MM.1S (cell line): ENCODE results near the gene DCHS1.

Source experiments
- DNase-seq: peaks from one replicate; pipeline ENCODE4 v3.0.0-alpha.2; 2015
- H2AFZ ChIP-seq: fragments of 300-600 bp; sonication (generic); 2 replicates; pipeline ENCODE4 v1.6.0; 2016; ENCODE audit warnings: antibody characterized with exemption, low read length
- H3F3A ChIP-seq: fragments of 300-600 bp; sonication (generic); 2 replicates; pipeline ENCODE4 v1.6.1; 2016; ENCODE audit warnings: mild to moderate bottlenecking, antibody characterized with exemption, low read length, moderate library complexity, mixed read lengths; ENCODE audit not compliant: insufficient read depth
- H3K27ac ChIP-seq: fragments of 300-600 bp; sonication (generic); 2 replicates; pipeline ENCODE4 v1.5.1; 2016; ENCODE audit warnings: mild to moderate bottlenecking, low read length
- H3K27me3 ChIP-seq: fragments of 300-600 bp; sonication (generic); replicated peaks from 2 replicates; pipeline ENCODE4 v1.6.0; 2016; ENCODE audit warnings: low read length; ENCODE audit not compliant: insufficient read depth
- H3K36me3 ChIP-seq: fragments of 300-600 bp; sonication (generic); replicated peaks from 2 replicates; pipeline ENCODE4 v1.6.1; 2016; ENCODE audit warnings: mild to moderate bottlenecking, low read length, mixed read lengths; ENCODE audit not compliant: insufficient read depth
- H3K4me1 ChIP-seq: fragments of 300-600 bp; sonication (generic); 2 replicates; pipeline ENCODE4 v1.6.1; 2016; ENCODE audit warnings: low read length, mixed read lengths
- H3K4me2 ChIP-seq: fragments of 300-600 bp; sonication (generic); 2 replicates; pipeline ENCODE4 v1.6.0; 2016; ENCODE audit warnings: low read depth, low read length
- H3K4me3 ChIP-seq: fragments of 300-600 bp; sonication (generic); 2 replicates; pipeline ENCODE4 v1.5.1; 2016; ENCODE audit warnings: low read length, mixed read lengths
- H3K79me2 ChIP-seq: fragments of 300-600 bp; sonication (generic); 2 replicates; pipeline ENCODE4 v1.6.1; 2016; ENCODE audit warnings: mixed run types, low read length, mixed read lengths
- H3K9ac ChIP-seq: fragments of 300-600 bp; sonication (generic); 2 replicates; pipeline ENCODE4 v1.6.1; 2016; ENCODE audit warnings: low read length, mixed read lengths
- H3K9me2 ChIP-seq: fragments of 300-600 bp; sonication (generic); replicated peaks from 2 replicates; pipeline ENCODE4 v1.6.1; 2016; ENCODE audit warnings: mild to moderate bottlenecking, low read length, mixed read lengths; ENCODE audit not compliant: insufficient read depth
- H3K9me3 ChIP-seq: fragments of 300-600 bp; sonication (generic); replicated peaks from 2 replicates; pipeline ENCODE4 v1.6.1; 2016; ENCODE audit warnings: mild to moderate bottlenecking, low read length, mixed read lengths; ENCODE audit not compliant: insufficient read depth
- H4K20me1 ChIP-seq: fragments of 300-600 bp; sonication (generic); 2 replicates; pipeline ENCODE4 v1.6.1; 2016; ENCODE audit warnings: mild to moderate bottlenecking, low read length, moderate library complexity, mixed read lengths; ENCODE audit not compliant: insufficient read depth
- EZH2 ChIP-seq: fragments of 300-600 bp; sonication (generic); optimal IDR thresholded peaks from 2 replicates; pipeline ENCODE3; 2017; ENCODE audit warnings: low read depth, mild to moderate bottlenecking, antibody characterized with exemption, low read length, mixed read lengths
- EZH2phosphoT487 ChIP-seq: fragments of 300-600 bp; sonication (generic); IDR thresholded peaks from 2 replicates; pipeline ENCODE4 v1.6.1; 2018; ENCODE audit warnings: antibody characterized with exemption, low read length
- TF ChIP-seq, protein P1 (sequence below): fragments of 300-600 bp; sonication (generic); IDR thresholded peaks from 2 replicates; pipeline ENCODE4 v1.5.1; 2016; ENCODE audit warnings: antibody characterized with exemption, low read length, mixed read lengths

The DCHS1 gene

GRCh38 chr11:6629892-6630631 is 25.5 kb downstream of the DCHS1 start:
- H3K4me3 ChIP-seq: no peak overlapping the region
- H4K20me1 ChIP-seq: no peaks in the 10 kb centered on the region
- no peak overlapping the region for H3K9ac ChIP-seq
- H3K4me1 ChIP-seq: peaks cover 6% of the 10 kb centered on the region
- no peaks in the 10 kb centered on the region for H3K27me3 ChIP-seq
- no peak overlapping the region for H3K4me2 ChIP-seq
- no peaks in the 10 kb centered on the region for H3K36me3 ChIP-seq
- H3K9me2 ChIP-seq: no peaks in the 10 kb centered on the region
- DNase-seq: no peak
- no peak overlapping the region for H3K27ac ChIP-seq
- TF ChIP-seq EZH2phosphoT487 (no peak), EZH2 (no peak)
- TF ChIP-seq, protein P1, sequence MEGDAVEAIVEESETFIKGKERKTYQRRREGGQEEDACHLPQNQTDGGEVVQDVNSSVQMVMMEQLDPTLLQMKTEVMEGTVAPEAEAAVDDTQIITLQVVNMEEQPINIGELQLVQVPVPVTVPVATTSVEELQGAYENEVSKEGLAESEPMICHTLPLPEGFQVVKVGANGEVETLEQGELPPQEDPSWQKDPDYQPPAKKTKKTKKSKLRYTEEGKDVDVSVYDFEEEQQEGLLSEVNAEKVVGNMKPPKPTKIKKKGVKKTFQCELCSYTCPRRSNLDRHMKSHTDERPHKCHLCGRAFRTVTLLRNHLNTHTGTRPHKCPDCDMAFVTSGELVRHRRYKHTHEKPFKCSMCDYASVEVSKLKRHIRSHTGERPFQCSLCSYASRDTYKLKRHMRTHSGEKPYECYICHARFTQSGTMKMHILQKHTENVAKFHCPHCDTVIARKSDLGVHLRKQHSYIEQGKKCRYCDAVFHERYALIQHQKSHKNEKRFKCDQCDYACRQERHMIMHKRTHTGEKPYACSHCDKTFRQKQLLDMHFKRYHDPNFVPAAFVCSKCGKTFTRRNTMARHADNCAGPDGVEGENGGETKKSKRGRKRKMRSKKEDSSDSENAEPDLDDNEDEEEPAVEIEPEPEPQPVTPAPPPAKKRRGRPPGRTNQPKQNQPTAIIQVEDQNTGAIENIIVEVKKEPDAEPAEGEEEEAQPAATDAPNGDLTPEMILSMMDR: no peak
- no peaks in the 10 kb centered on the region for H3K9me3 ChIP-seq
- H3F3A ChIP-seq: no peaks in the 10 kb centered on the region
- H2AFZ ChIP-seq: no peak overlapping the region
- H3K79me2 ChIP-seq: no peaks in the 10 kb centered on the region

- DNase-seq: no peak
- Histone ChIP-seq H3K27me3 (no peaks in the 10 kb centered on the region), H3K27ac (no peak overlapping the region), H3K9me2 (no peaks in the 10 kb centered on the region), H3K9me3 (no peaks in the 10 kb centered on the region), H3K4me2 (no peak overlapping the region), H3K4me1 (peaks cover 6% of the 10 kb centered on the region), H3K4me3 (no peak overlapping the region), H3K79me2 (no peaks in the 10 kb centered on the region), H4K20me1 (no peaks in the 10 kb centered on the region), H3K36me3 (no peaks in the 10 kb centered on the region), H2AFZ (no peak overlapping the region), H3F3A (no peaks in the 10 kb centered on the region), H3K9ac (no peak overlapping the region)
- TF ChIP-seq EZH2 (no peak), EZH2phosphoT487 (no peak)
- TF ChIP-seq, protein P1: no peak
Observed at GRCh38 chr11:6629573-6629891, 26.1 kb downstream of the DCHS1 start.

DNA sequence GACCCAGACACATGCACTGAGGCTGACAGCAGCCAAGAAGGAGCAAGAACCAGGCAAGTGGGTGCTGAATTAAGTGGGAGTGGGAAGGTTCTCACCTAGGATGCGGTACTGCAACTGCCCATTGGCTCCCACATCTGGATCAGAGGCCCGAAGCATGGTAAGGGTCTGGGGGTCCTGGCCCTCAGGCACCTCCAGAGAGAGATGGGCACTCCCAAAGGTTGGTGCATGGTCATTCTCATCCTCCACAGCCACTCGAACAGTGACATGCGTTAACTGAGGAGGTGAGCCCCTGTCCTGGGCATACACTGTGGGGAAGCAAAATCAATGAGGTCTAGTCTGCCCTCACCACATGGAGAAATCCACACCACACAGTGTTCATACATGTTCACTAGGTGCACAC is 27.1 kb downstream of the DCHS1 start:
- H3K79me2 ChIP-seq: no peaks in the 10 kb centered on the region
- H3K9me2 ChIP-seq: no peaks in the 10 kb centered on the region
- no peak overlapping the region for H3K27ac ChIP-seq
- H3K4me2 ChIP-seq: no peak overlapping the region
- no peak for DNase-seq
- TF ChIP-seq EZH2phosphoT487 (no peak), EZH2 (no peak)
- TF ChIP-seq, protein P1: no peak
- H3F3A ChIP-seq: no peaks in the 10 kb centered on the region
- H3K36me3 ChIP-seq: no peaks in the 10 kb centered on the region
- H3K4me3 ChIP-seq: no peak overlapping the region
- no peaks in the 10 kb centered on the region for H3K27me3 ChIP-seq
- H3K4me1 ChIP-seq: peaks cover 6% of the 10 kb centered on the region
- H3K9me3 ChIP-seq: no peaks in the 10 kb centered on the region
- no peak overlapping the region for H2AFZ ChIP-seq
- no peak overlapping the region for H3K9ac ChIP-seq
- no peaks in the 10 kb centered on the region for H4K20me1 ChIP-seq
